Mesendoderm (in vitro differentiated cells): ENCODE data around the gene POU2F1.

Experiments
- DNase-seq: peaks from one replicate; pipeline ENCODE4 v3.0.0; 2013
- H2AK5ac ChIP-seq: 2 replicates; pipeline ENCODE4 v1.6.1; 2013; ENCODE audit warnings: low read length, inconsistent platforms
- H2BK120ac ChIP-seq: 2 replicates; pipeline ENCODE4 v1.6.1; 2013; ENCODE audit warnings: low read depth, mild to moderate bottlenecking, low read length, moderate library complexity, mixed read lengths
- H2BK15ac ChIP-seq: replicated peaks from 2 replicates; pipeline ENCODE4 v1.6.1; 2013; ENCODE audit warnings: low read depth, mild to moderate bottlenecking, moderate library complexity
- H2BK5ac ChIP-seq: 2 replicates; pipeline ENCODE4 v1.6.1; 2013; ENCODE audit warnings: low read length, inconsistent platforms
- H3K18ac ChIP-seq: 2 replicates; pipeline ENCODE4 v1.6.1; 2013; ENCODE audit warnings: mild to moderate bottlenecking, low read length, mixed read lengths
- H3K23ac ChIP-seq: one replicate; pipeline ENCODE4 v1.6.1; 2013; ENCODE audit warnings: low read length
- H3K27ac ChIP-seq: 2 replicates; pipeline ENCODE4 v1.5.1; 2013; ENCODE audit warnings: low read depth, mild to moderate bottlenecking, inconsistent platforms, low read length, moderate library complexity
- H3K27me3 ChIP-seq: 2 replicates; pipeline ENCODE4 v1.6.1; 2013; ENCODE audit warnings: low read length, control low read depth, mild to moderate bottlenecking, inconsistent platforms; ENCODE audit not compliant: insufficient read depth, poor library complexity
- H3K36me3 ChIP-seq: 2 replicates; pipeline ENCODE4 v1.6.1; 2013; ENCODE audit warnings: low read length, inconsistent platforms; ENCODE audit not compliant: control insufficient read depth, insufficient read depth
- H3K4ac ChIP-seq: one replicate; pipeline ENCODE4 v1.6.1; 2013; ENCODE audit warnings: low read depth, mild to moderate bottlenecking, low read length, moderate library complexity
- H3K4me1 ChIP-seq: 2 replicates; pipeline ENCODE4 v1.6.1; 2013; ENCODE audit warnings: low read depth, low read length, inconsistent platforms; ENCODE audit not compliant: control insufficient read depth
- H3K4me2 ChIP-seq: 2 replicates; pipeline ENCODE4 v1.6.1; 2013; ENCODE audit warnings: low read length
- H3K4me3 ChIP-seq: 2 replicates; pipeline ENCODE4 v1.5.1; 2013; ENCODE audit warnings: mild to moderate bottlenecking, low read length
- H3K56ac ChIP-seq: one replicate; pipeline ENCODE4 v1.6.1; 2013; ENCODE audit warnings: low read length
- H3K79me1 ChIP-seq: 2 replicates; pipeline ENCODE4 v1.6.1; 2013; ENCODE audit warnings: low read length, inconsistent platforms
- H3K79me2 ChIP-seq: 2 replicates; pipeline ENCODE4 v1.6.1; 2013; ENCODE audit warnings: mild to moderate bottlenecking, low read length; ENCODE audit not compliant: control insufficient read depth, insufficient read depth
- H3K9ac ChIP-seq: 2 replicates; pipeline ENCODE4 v1.6.1; 2013; ENCODE audit warnings: low read length, inconsistent platforms
- H4K5ac ChIP-seq: one replicate; pipeline ENCODE4 v1.6.1; 2013; ENCODE audit warnings: low read length
- H4K8ac ChIP-seq: one replicate; pipeline ENCODE4 v1.6.1; 2013; ENCODE audit warnings: low read depth, mild to moderate bottlenecking, control low read depth, low read length, moderate library complexity
- WGBS: extraction: QIAGEN DNeasy Blood & Tissue Kit; methylation state at CpG from one replicate; pipeline ENCODE4 v1.1.7; 2013; ENCODE audit warnings: low lambda C conversion rate, missing lambda C conversion rate; ENCODE audit not compliant: insufficient coverage; ENCODE audit errors: extremely low coverage; 5-methylcytosine and 5-hydroxymethylcytosine counted together

Gene POU2F1

DNA sequence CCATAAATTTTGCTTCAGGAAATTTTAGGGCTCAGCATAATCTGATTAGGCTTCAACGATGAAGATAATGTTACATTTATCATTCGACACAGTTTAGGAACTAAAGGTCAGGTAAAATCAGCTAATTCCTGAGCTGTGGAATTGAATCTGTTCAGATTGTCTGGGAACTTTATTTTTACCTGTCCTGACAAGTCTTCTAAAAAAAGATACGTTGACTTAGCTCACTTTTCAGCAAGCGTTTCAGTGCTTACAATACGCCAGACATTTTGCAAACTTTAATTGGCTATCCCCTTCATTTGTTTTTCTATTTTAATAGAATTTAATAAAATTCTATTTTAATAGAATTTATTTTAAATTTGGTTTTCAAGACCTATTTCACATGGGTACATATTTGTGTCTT is 57.8 kb downstream of the POU2F1 start:
- no CpG with 5 or more reads among the region's 5 CpGs for WGBS
- H3K4me2 ChIP-seq = no peak overlapping the region
- H2BK5ac ChIP-seq = no peak overlapping the region
- H4K5ac ChIP-seq = no peak overlapping the region
- no peaks in the 10 kb centered on the region for H3K27me3 ChIP-seq
- no peak for DNase-seq
- H3K9ac ChIP-seq = no peak overlapping the region
- no peak overlapping the region for H3K56ac ChIP-seq
- H3K4me3 ChIP-seq = no peak overlapping the region
- peaks cover 38% of the 10 kb centered on the region for H3K79me2 ChIP-seq
- no peak overlapping the region for H3K4ac ChIP-seq
- H3K27ac ChIP-seq = no peak overlapping the region
- H3K4me1 ChIP-seq = no peaks in the 10 kb centered on the region
- H3K36me3 ChIP-seq = no peaks in the 10 kb centered on the region
- no peak overlapping the region for H2BK15ac ChIP-seq
- H3K79me1 ChIP-seq = peaks cover 14% of the 10 kb centered on the region
- no peak overlapping the region for H4K8ac ChIP-seq
- H2BK120ac ChIP-seq = no peak overlapping the region
- H3K18ac ChIP-seq = no peak overlapping the region
- H2AK5ac ChIP-seq = no peak overlapping the region
- H3K23ac ChIP-seq = no peak overlapping the region

DNA sequence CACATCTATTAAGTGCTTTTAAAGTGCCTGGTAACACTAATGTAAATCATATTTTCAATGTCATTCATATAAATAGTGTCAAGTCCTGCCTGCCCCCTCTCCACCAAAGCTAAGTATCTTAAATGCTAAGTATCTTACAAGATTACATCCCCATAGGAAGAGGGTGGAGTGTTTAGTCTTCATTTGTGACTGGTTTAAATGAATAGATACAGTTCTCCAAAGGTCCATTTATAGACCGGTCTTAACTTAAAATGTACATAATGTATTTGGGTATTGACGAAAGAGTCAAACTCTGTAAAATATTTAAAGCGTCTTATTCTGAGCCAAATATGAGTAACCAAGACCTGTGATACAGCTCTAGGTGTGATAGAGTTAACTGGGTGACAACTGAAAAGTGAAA is 60.2 kb downstream of the POU2F1 start:
- Histone ChIP-seq H3K27me3 (no peaks in the 10 kb centered on the region), H3K23ac (no peak overlapping the region), H4K8ac (no peak overlapping the region), H3K4me1 (peaks cover 2% of the 10 kb centered on the region), H3K27ac (no peak overlapping the region), H3K4me2 (no peak overlapping the region), H2AK5ac (no peak overlapping the region), H2BK120ac (no peak overlapping the region), H3K4ac (no peak overlapping the region), H3K79me2 (peaks cover 34% of the 10 kb centered on the region), H3K18ac (no peak overlapping the region), H2BK15ac (no peak overlapping the region), H3K79me1 (peaks cover 13% of the 10 kb centered on the region), H3K4me3 (no peak overlapping the region), H3K56ac (no peak overlapping the region), H2BK5ac (no peak overlapping the region), H3K36me3 (no peaks in the 10 kb centered on the region), H3K9ac (no peak overlapping the region), H4K5ac (no peak overlapping the region)
- no peak for DNase-seq
- WGBS = no CpG with 5 or more reads among the region's 3 CpGs

DNA sequence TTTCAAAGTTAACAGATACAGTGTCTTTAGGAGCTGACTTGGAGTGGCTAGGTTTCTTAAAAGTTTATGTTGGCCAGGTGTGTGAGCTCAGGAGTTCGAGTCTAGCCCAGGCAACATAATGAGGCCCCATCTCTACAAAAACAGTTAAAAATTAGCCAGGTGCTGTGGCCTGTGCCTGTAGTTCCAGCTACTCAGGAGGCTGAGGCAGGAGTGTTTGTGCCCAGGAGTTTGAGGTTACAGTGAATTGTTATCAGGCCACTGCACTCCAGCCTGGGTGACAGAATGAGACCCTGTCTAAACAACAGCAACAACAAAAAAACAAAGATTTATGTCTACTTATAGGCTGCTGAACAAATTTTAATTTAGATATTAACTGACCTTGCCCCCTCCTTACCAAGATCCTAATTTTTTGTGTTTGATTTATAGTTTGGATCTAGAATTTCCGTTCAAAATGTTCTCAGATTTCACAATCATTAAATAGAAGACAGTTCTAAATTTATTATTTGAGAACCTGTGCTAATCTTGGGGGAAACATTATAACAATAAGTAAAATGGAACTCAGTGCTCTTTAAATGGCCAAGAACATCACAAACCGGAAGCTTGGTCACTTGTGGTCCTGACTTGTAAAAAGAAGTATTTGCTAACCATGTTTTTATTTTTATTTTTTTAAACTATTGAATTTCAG is 67.8 kb downstream of the POU2F1 start:
- Histone ChIP-seq H3K18ac (no peak overlapping the region), H3K27ac (no peak overlapping the region), H3K4me2 (no peak overlapping the region), H2BK120ac (no peak overlapping the region), H3K4me3 (no peak overlapping the region), H3K4ac (no peak overlapping the region), H2BK5ac (no peak overlapping the region), H2AK5ac (no peak overlapping the region), H4K8ac (no peak overlapping the region), H3K9ac (no peak overlapping the region), H3K27me3 (no peaks in the 10 kb centered on the region), H2BK15ac (no peak overlapping the region), H3K56ac (no peak overlapping the region), H3K79me2 (peaks cover 24% of the 10 kb centered on the region), H4K5ac (no peak overlapping the region), H3K36me3 (no peaks in the 10 kb centered on the region), H3K4me1 (peaks cover 2% of the 10 kb centered on the region), H3K79me1 (peaks cover 7% of the 10 kb centered on the region), H3K23ac (no peak overlapping the region)
- WGBS = no CpG with 5 or more reads among the region's 3 CpGs
- DNase-seq = no peak

DNA sequence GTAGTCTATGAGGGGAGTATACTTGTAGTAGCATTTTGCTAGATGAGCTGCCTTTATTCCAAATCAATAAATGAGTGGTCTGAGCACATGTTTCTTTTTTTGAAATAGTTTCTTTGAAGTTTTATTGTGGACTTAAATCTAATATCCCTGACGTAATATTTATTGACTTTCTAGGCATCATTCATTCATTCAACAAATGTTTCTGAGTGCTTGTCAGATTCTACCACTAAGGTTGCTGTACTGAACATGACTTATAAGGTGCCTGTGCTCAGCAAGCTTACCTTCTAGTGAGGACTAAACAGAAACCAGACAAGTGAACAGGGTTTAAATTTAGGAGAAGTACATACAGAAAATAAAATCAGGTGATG is 68.4 kb downstream of the POU2F1 start:
- no peak overlapping the region for H4K8ac ChIP-seq
- no peak overlapping the region for H2BK5ac ChIP-seq
- H3K27me3 ChIP-seq = no peaks in the 10 kb centered on the region
- no peak overlapping the region for H3K18ac ChIP-seq
- peaks cover 23% of the 10 kb centered on the region for H3K79me2 ChIP-seq
- no peak for DNase-seq
- no peak overlapping the region for H2AK5ac ChIP-seq
- H3K27ac ChIP-seq = no peak overlapping the region
- peaks cover 2% of the 10 kb centered on the region for H3K4me1 ChIP-seq
- H2BK15ac ChIP-seq = no peak overlapping the region
- no peak overlapping the region for H2BK120ac ChIP-seq
- no peak overlapping the region for H3K4me2 ChIP-seq
- H3K36me3 ChIP-seq = no peaks in the 10 kb centered on the region
- H3K9ac ChIP-seq = no peak overlapping the region
- H3K56ac ChIP-seq = no peak overlapping the region
- H3K79me1 ChIP-seq = peaks cover 7% of the 10 kb centered on the region
- H4K5ac ChIP-seq = no peak overlapping the region
- no peak overlapping the region for H3K4ac ChIP-seq
- WGBS = no CpG with 5 or more reads among the region's 1 CpG
- no peak overlapping the region for H3K23ac ChIP-seq
- no peak overlapping the region for H3K4me3 ChIP-seq

DNA sequence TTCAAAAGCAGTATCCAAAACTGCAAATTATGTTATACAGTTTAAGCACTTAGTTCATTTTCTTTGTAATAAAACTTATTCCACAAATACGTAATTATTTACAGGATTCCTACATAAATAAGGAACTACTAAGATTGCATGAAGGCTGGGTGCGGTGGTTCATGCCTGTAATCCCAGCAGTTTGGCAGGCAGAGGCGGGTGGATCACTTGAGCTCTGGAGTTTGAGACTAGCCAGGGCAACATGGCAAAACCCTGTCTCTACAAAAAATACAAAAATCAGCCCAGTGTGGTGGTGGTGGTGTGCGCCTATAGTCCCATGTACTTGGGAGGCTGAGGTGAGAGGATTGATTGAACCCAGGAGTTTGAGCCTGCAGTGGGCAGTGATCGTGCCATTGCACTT is 69.3 kb downstream of the POU2F1 start:
- H3K23ac ChIP-seq = no peak overlapping the region
- no peak overlapping the region for H4K8ac ChIP-seq
- H3K18ac ChIP-seq = no peak overlapping the region
- H3K79me2 ChIP-seq = peaks cover 23% of the 10 kb centered on the region
- H3K56ac ChIP-seq = no peak overlapping the region
- H3K4me3 ChIP-seq = no peak overlapping the region
- no peak overlapping the region for H2BK5ac ChIP-seq
- H3K27me3 ChIP-seq = no peaks in the 10 kb centered on the region
- no peak overlapping the region for H2BK15ac ChIP-seq
- H2AK5ac ChIP-seq = no peak overlapping the region
- WGBS = 100% methylated on average over 1 of the region's 5 CpGs
- H2BK120ac ChIP-seq = no peak overlapping the region
- H4K5ac ChIP-seq = no peak overlapping the region
- H3K27ac ChIP-seq = no peak overlapping the region
- no peak overlapping the region for H3K9ac ChIP-seq
- no peaks in the 10 kb centered on the region for H3K36me3 ChIP-seq
- peaks cover 7% of the 10 kb centered on the region for H3K79me1 ChIP-seq
- H3K4me2 ChIP-seq = no peak overlapping the region
- DNase-seq = no peak
- H3K4me1 ChIP-seq = peaks cover 2% of the 10 kb centered on the region
- H3K4ac ChIP-seq = no peak overlapping the region

DNA sequence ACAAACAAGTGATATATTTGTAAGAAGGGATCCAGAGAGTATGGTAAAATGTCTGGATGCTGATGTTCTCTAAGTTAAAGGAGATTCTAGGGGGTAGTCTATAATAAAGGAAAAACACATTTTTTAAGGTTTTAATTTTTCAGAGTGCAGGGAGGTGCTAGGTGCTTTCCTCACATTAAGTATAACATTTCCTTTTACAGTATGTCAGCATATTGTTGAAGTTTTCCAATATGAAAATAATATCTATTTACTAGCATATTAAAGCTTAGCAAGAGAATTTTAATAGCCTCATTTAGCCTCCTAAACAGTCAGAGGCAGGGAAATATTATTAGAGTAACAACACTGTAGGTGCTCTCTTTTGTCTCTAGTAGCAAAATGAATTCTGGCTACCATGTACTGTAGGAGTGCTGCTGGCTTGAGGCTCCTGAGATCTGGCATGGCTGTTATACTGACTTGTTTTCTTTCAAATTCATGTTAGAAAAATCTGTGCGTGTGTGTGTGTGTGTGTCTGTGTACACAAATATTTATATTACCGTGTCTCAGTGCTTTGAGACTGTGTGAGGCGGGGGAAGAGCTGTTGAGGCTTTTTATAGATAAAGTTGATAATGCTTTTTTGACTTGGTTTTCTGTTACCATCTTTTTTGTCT is 71.0 kb downstream of the POU2F1 start:
- no peak overlapping the region for H2BK120ac ChIP-seq
- H3K4ac ChIP-seq = no peak overlapping the region
- no peak overlapping the region for H3K56ac ChIP-seq
- no peaks in the 10 kb centered on the region for H3K4me1 ChIP-seq
- H2BK15ac ChIP-seq = no peak overlapping the region
- H3K18ac ChIP-seq = no peak overlapping the region
- H4K5ac ChIP-seq = no peak overlapping the region
- no peaks in the 10 kb centered on the region for H3K27me3 ChIP-seq
- no CpG with 5 or more reads among the region's 3 CpGs for WGBS
- H3K23ac ChIP-seq = no peak overlapping the region
- H3K36me3 ChIP-seq = no peaks in the 10 kb centered on the region
- H3K79me2 ChIP-seq = peaks cover 19% of the 10 kb centered on the region
- no peak overlapping the region for H3K4me3 ChIP-seq
- no peak overlapping the region for H3K27ac ChIP-seq
- H3K79me1 ChIP-seq = peaks cover 6% of the 10 kb centered on the region
- no peak overlapping the region for H3K9ac ChIP-seq
- no peak overlapping the region for H2BK5ac ChIP-seq
- no peak for DNase-seq
- no peak overlapping the region for H2AK5ac ChIP-seq
- peak overlapping the region; percentile 28 for H4K8ac ChIP-seq
- H3K4me2 ChIP-seq = no peak overlapping the region
